HG03280 (cell line): ENCODE measurements around the gene TNFRSF1A.
"Not testable (repeated sequence)": the region's sequence is repeated elsewhere in the genome, so short reads cannot be mapped to it uniquely, and the experiment has no call there.

Experiments used
- ATAC-seq: cut with Tn5 transposase; IDR thresholded peaks from one replicate; pipeline ENCODE4 v1.9.1; 2021; ENCODE audit warnings: mild to moderate bottlenecking, moderate library complexity; ENCODE audit not compliant: unreplicated experiment

TNFRSF1A gene

GRCh38 chr12:6307529-6307928 lies 34.3 kb downstream of the TNFRSF1A start:
- ATAC-seq = no peak

GRCh38 chr12:6306599-6307220 lies 35.2 kb downstream of the TNFRSF1A start:
- ATAC-seq = no peak

GRCh38 chr12:6306151-6306550 lies 35.7 kb downstream of the TNFRSF1A start:
- no peak for ATAC-seq

- no peak for ATAC-seq
These were observed 38.8 kb downstream of the TNFRSF1A start for GRCh38 chr12:6303071-6303470.

GRCh38 chr12:6302621-6303020 lies 39.3 kb downstream of the TNFRSF1A start:
- no peak for ATAC-seq

- no peak for ATAC-seq
These were observed 40.2 kb downstream of the TNFRSF1A start for GRCh38 chr12:6301721-6302120.

GRCh38 chr12:6297170-6297569 lies 44.7 kb downstream of the TNFRSF1A start:
- no peak for ATAC-seq

- ATAC-seq = no peak
These were observed 46.6 kb downstream of the TNFRSF1A start for GRCh38 chr12:6295094-6295811.

GRCh38 chr12:6294156-6295093 lies 47.5 kb downstream of the TNFRSF1A start:
- no peak for ATAC-seq

- no peak for ATAC-seq
These were observed 49.3 kb downstream of the TNFRSF1A start for GRCh38 chr12:6292606-6293005.

GRCh38 chr12:6289906-6290305 lies 52.0 kb downstream of the TNFRSF1A start:
- ATAC-seq = not testable (repeated sequence)

- not testable (repeated sequence) for ATAC-seq
These were observed 52.8 kb downstream of the TNFRSF1A start for GRCh38 chr12:6289081-6289480.

GRCh38 chr12:6288235-6288634 lies 53.6 kb downstream of the TNFRSF1A start:
- ATAC-seq = no peak

GRCh38 chr12:6285532-6286306 lies 56.2 kb downstream of the TNFRSF1A start:
- ATAC-seq = no peak

GRCh38 chr12:6285063-6285477 lies 56.8 kb downstream of the TNFRSF1A start:
- peak; percentile 55 for ATAC-seq

GRCh38 chr12:6284273-6284672 lies 57.6 kb downstream of the TNFRSF1A start:
- no peak for ATAC-seq

GRCh38 chr12:6282453-6282840 lies 59.4 kb downstream of the TNFRSF1A start:
- no peak for ATAC-seq

- no peak for ATAC-seq
These were observed 60.6 kb downstream of the TNFRSF1A start for GRCh38 chr12:6281081-6281809.

GRCh38 chr12:6280672-6281071 lies 61.2 kb downstream of the TNFRSF1A start:
- ATAC-seq = no peak

GRCh38 chr12:6280053-6280469 lies 61.8 kb downstream of the TNFRSF1A start:
- ATAC-seq = no peak
